ENCODE data around the gene SMIM3.

The SMIM3 gene

DNA sequence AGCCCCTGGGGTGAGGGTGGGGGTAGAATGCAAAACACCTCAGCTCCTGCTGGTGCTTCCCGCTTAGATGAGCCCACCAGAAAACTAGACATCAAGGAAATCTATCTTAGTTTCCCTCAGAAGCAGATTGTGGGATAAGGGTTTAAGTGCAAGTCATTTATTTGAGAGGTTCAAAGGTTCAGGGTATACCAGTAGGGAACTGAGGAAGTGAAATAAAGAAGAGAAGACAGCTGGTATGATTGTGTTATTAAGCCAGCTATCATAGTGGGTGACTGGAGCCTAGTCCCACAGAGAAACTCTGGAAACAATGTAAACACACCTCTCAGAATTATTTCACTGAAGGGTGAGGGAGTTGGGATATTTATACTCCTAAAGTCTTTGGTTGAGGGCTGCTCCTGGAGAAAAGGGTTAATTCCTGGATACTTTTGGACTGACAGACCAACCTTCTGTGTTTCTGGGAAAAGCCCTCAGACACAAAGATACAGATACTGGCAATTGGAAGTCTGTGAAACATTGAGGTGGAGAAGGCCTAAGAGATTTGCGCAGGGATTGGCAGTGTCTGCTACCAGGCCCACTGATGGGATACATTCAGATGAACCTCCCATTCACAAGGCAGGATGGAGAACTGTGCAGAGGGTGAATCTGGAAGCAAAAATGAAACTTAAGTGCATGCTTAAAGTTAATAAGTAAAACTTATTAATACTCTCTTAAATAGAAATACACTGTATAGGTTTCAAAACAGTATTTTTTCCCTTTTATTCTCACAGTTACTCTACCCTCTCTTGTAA is 13.4 kb upstream of the SMIM3 start:
- no peak for DNase-seq (ENCODE audit: low read depth in 4 of 4, low spot score in 1 of 4)

DNA sequence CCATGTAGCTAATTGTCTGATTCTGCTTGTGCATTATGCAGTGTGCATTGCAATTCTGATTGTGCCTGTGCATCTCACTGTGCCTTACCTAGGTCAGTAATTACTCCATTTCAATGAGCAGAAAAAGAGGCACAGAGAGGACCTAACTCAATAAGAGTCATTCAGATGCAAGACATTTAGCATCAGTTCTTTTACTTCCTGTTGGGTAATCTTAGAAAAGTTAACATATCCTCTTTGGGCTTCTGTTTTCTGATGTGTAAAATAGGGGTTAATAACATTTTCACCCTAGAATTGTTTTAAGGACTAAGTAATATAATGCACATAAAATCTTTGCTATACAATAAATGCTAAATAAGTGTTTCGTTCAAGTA is 12.8 kb upstream of the SMIM3 start:
- DNase-seq (ENCODE audit: low read depth in 4 of 4, low spot score in 1 of 4) = no peak

DNA sequence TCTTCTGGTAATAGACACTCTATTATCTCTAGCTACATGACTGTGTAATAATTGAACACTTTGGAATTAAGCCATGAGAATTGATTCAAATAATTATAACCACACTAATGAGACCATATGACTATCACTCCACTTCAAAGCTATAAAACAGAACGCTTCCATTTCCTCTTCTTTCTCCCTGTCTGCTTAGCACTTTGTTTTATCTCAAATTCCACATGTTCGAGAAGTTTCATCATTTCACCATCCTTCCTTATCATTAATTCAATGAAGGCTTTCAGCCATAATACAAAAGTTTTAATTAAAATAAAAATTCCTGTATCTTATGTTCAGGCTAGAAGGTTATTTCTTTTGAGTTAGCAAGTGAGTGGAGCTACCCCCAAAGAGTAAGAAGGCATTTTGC is 12.3 kb upstream of the SMIM3 start:
- no peak for DNase-seq (ENCODE audit: low read depth in 4 of 4, low spot score in 1 of 4)

DNA sequence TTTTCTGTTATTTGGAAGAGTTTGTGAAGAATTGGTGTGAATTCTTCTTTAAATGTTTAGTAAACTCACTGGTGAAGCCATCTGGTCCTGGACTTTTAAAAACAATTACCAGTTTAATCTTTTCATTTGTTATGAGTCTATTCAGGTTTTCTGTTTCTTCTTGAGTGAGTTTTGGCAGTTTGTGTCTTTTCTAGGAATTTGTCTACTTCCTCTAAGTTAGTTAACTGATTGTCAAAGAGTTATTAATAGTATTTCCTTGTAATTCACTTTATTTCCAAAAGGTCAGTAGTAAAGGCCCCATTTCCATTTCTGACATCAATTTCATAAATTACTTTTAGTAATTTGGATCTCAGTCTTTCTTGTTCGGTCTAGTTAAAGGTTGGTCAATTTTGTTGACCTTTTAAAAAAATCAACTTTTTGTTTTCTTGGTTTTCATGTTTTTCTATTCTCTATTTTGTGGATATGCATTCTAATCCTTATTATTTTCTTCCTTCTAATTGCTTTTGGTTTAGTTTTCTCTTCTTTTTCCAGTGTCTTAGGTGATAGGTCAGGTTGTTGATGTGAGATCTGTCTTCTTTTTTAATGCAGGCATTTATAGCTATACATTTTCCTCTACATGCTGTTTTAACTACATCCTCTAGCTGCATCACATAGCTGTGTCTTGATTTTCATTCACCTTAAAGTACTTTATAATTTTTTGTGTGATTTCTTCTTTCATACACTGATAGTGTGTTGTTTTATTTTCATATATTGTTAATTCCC is 7.3 kb upstream of the SMIM3 start:
- no peak for DNase-seq (ENCODE audit: low read depth in 4 of 4, low spot score in 1 of 4)

DNA sequence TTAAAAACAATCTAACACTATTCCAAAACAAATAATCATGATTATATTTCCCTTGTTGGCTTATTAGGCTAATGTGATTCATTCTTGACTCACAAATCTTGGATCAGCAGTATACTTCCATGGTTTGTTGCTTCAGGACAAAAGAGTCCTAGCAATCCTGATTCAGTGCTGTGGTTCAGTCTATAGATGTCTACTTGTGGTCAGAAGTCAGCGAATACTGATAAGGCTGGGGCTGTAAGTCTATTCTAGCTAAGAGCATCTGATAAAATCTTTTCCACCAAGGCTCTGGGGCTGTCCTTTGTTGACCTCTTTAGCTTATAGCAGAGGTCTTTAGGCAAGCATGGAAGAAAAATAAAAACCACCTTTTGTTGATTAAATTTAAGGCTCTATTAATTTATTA is 4.4 kb upstream of the SMIM3 start:
- DNase-seq (ENCODE audit: low read depth in 4 of 4, low spot score in 1 of 4) = no peak

DNA sequence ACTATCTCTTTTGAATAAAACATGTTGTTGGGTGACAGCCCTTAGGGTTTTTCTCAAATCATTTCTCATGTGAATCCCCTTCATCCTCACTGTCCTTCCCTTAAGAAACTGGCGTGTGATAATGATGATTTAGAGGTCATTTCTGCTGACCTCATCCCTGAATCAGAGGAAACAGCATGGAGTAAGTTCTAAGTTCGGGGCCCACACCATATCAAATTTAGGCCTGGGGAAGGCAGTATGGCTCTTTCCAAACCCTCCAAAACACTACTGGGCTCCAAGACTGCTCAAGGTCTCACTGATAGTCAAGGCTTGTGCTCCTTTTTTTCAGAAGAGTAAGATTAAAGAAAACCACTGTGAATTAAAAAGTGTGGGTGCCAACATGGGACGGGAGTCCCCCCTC is 872 bp upstream of the SMIM3 start:
- DNase-seq (ENCODE audit: low read depth in 4 of 4, low spot score in 1 of 4) = no peak

DNA sequence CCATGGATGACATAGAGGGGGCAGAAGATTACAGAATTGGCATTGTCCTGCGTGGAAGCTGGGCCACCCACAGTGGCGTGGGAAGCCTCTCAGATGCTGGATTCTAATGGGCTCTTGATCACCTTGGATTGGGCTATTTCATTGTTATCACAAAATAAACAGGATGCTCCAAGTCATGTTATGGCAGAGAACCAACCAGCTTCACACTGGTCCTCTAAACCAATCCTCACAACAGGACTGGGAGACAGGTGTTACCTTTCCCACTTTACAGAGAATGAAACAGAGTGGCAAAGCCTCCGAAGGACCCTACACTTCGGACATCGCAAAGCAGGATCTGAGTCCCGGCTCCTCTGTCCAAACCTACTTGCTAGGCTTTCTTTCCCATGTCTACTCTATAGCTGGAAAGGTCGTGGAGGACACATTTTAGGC is 455 bp upstream of the SMIM3 start:
- no peak for DNase-seq (ENCODE audit: low read depth in 4 of 4, low spot score in 1 of 4)

DNA sequence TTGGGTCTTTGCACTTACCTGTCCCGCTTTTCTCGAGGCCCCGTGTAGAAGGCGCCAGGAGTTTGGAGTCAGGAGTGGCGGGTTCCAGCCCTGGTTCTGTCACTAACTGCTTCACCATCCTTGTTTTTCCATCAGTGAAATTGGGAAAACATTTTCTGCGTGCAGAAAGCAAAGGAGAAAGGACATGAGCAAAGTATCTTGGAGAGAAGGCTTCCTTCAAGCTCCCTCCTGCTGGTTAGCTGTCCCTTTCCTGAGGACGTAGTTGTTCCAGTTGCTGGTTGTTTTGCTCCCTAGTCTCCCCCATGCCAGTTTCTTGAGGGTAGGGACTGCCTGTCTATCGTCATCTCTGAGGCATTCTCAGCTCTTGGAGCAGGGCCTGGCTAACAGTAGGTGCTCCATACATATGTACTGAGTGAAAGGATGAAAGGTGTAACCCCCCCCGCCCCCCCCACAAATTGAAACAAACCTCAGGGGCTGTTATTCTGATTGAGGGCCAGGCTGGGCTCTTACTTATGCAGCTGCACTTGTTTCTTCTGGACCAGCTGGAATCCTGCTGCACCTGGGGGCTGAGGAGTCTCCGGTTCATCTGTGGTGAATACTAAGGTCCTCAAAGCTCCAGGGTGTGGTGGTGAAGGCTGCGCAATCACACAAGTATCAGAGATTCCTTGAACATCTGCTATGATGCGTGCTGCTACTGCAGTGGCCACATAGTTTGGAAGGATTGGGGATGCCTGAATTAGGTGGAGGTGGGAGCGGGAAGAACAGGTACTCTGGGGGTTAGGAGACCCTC is 1.0 kb downstream of the SMIM3 start:
- DNase-seq (ENCODE audit: low read depth in 4 of 4, low spot score in 1 of 4) = no peak

DNA sequence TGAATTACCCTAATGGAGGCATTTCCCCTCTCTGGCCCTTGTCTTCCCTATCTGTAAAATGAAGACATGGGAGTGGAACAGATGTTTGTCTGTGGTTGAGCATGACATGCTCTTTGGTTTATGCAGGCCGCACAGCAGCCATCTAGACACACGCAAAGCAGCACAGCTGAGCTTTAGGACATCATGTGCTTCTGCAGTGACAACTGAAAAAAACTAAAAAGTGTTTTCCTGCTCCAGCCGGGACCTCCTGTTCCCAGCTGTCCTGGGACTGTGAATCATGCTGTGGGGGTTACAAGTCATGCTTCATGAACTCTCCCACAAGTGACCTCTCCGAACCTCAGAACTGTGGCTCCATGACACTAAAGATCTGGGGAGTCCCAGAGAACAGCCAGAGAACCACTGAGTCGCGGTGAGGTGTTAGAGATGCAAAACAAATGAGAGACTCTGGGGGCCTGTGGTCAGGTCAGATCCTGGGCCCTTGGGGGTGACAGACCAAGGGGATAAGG is 1.7 kb downstream of the SMIM3 start:
- no peak for DNase-seq (ENCODE audit: low read depth in 4 of 4, low spot score in 1 of 4)

DNA sequence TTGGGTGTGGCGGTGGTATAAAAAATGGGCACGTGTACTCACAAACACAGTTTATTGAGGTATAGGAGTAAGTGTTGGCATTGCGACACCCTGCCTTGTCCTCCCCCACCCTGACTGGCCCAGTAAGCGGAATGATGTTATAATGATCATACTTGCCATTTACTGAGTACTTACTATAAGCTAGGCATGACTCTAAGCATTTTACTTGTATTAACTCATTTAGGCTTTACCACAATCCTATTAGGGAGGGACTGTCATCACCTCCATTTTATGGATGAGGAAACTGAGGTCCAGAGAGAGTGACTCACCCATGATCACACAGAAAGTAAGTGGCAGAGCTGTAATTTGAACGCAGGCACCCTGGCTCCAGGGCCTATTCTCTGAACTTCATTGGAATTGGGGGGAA is 2.3 kb downstream of the SMIM3 start:
- no peak for DNase-seq (ENCODE audit: low read depth in 4 of 4, low spot score in 1 of 4)

DNA sequence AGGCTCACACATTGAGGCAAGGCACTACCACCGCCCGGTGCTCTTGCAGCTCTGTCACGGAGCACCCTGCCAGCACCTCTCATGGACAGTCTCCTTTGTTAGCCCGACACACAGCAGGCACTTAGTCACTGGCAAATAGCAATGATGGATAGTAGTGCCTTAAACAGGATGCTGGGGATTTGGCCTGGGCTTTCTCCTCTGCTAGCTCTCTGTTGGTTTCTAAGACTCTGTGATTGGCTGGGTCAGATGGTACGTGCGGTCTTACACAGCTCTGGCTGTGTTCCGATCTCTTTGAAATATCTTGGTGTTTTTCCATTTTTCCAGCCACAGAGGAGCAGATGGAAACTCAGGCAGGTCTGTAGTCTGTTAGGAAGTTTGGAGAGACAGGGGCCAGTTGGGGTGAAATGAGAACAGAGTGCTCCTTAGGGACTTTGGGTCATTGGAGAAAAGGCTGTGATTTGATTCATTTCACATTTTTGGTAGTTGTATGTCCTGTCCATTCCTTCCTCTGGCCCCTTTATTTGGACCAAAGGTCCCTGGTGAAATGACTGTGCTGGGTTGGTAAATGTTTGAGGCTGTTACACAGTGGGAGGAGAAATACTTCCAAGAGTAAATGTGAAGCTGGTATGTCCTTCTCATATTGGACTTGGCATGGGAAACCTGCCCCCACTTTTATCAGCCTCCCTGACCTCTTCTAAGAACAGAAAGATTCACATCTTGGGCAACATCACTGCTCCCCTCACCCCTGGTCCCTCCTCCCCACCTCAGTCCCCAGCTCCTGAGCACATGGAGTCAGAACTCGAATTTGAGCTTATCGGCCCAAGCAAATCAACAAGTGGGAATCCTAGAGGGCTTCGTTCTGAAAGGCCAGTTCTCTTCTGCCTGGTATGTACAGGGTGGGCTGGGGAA is 3.4 kb downstream of the SMIM3 start:
- DNase-seq (ENCODE audit: low read depth in 4 of 4, low spot score in 1 of 4) = no peak

DNA sequence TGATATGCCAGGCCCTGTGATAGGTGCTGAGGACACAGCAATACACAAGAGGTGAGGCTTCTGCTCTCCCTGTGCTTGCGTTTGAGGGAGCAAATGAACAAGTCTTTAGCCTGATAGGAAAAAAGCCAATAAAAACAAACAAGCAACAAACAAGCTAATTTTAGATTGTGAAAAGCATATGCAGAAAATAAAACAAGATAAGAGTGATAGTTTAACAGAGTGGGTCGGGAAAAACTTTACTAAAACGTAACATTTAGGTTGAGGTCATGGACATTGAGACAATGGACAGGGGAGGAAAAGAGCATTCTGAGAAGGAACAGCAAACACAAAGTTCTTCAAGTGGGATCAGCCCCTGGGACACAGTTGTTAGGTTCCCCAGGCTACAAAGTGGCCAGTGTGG is 4.3 kb downstream of the SMIM3 start:
- DNase-seq (ENCODE audit: low read depth in 4 of 4, low spot score in 1 of 4) = no peak

DNA sequence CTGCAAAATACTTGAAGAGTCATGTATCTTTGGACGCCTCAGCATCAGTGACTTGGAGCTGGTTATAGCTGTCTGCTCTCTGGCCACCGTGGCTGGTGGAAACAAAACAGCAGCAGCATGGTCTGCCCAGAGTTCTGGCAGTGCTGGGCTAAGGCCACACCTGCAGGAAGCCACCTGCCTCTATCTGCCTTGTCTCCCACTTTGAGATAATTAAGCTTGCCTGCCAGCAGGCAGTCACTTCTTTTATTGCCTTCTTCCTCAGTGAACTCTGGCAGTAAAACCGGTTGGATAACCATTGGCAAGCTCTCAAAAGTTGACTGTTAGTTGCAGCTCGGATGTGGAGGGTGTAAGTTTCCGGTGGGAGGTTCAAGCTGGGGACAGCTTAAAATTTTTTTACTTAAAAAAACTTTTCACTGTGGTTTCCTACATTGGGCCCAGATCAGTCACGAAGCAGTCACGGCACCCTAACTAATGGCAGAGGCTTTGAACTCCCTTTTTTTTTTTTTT is 4.9 kb downstream of the SMIM3 start:
- peak in 2 of 4 experiments; percentile 42 to 53 for DNase-seq (ENCODE audit: low read depth in 4 of 4, low spot score in 1 of 4)

DNA sequence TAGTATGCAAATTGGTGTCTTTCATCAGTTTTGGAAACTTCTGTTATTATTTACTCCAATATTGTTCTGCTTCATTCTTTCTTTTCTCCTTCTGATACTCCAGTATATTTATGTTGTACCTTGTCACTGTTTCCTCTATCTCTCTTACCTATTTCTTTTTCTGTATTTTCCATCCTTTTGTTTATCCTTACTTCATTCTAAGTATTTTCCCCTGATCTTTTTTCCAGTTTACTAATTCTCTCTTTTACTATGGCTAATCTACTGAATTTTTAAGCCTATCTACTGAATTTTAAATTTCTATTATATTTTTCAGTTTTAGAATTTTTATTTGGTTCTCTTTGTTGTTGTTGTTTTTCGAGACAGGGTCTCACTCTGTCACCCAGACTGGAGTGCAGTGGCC is 7.4 kb downstream of the SMIM3 start:
- DNase-seq (ENCODE audit: low read depth in 4 of 4, low spot score in 1 of 4) = no peak

DNA sequence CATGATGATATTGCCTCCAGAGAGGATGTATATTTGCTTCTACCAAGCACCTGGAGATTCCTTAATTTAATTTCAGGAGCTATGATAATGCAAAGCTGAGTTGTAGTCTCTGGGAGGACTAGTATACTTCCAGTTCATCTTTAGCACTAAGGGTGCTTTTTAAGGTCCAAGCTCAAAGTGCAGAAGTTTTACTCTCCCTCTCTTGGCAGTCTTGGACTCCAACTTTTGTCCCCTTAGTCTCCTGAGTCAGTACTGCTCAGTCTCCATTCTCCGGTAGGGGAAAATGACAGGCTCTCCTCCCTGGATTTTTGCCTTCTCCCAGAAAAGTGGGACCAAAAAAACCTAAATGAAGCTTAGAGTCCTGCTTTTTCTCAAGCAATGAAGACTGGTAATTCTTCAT is 8.3 kb downstream of the SMIM3 start:
- DNase-seq (ENCODE audit: low read depth in 4 of 4, low spot score in 1 of 4) = no peak

DNA sequence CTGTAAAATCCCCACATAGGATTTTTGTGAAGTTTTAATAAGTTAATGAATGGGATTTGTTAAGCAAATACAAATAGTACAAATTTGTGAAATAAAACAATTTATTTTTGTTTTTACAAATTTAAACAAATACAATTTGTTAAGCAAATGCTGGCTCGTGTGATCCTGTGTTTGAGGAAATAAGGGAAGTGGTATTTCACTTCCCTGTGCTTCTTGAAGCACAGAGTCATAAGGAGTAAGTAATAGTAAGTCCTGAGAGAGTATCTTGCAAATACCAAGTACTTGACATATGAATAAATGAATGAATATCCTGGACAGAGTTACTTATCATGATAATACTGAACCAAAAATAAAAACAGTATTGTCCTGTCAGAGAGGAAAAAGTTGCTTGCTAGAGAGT is 9.1 kb downstream of the SMIM3 start:
- DNase-seq (ENCODE audit: low read depth in 4 of 4, low spot score in 1 of 4) = no peak

DNA sequence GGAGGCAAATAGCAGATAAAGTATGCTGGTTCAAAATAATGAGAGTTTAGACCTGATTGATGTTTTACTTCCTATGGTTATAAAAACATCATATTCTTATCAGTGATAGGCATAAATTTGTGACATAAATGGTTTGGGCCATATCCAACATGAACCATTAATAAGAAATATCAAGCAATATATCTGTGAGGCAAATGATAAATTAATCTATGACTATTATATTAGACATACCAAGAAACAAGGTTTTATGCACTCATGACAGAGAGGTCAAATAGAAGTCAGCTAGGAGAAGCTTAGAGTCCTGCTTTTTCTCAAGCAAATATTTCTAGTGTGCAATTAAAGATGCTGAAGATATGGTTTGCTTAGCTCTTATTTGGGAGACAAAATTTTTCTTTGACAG is 10.4 kb downstream of the SMIM3 start:
- no peak for DNase-seq (ENCODE audit: low read depth in 4 of 4, low spot score in 1 of 4)

DNA sequence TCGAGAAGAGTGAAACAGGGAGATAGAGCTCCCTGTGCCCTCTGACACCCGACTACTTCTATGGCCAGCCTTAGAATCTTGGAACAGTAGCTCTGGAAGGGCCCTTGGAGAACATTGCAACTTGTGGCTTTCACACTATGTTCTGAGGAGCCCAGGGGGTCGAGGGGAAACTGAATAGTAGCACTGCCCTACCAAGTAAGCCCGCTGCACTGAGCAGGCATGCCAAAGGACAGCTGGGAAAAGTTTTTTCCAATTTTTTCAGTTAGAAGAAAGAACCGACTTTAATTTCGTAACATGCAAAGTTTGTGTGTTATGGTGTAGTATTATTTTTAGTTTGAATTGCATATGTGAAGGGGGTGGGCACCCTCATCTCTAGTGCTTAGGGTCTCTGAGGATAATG is 10.9 kb downstream of the SMIM3 start:
- no peak for DNase-seq (ENCODE audit: low read depth in 4 of 4, low spot score in 1 of 4)

DNA sequence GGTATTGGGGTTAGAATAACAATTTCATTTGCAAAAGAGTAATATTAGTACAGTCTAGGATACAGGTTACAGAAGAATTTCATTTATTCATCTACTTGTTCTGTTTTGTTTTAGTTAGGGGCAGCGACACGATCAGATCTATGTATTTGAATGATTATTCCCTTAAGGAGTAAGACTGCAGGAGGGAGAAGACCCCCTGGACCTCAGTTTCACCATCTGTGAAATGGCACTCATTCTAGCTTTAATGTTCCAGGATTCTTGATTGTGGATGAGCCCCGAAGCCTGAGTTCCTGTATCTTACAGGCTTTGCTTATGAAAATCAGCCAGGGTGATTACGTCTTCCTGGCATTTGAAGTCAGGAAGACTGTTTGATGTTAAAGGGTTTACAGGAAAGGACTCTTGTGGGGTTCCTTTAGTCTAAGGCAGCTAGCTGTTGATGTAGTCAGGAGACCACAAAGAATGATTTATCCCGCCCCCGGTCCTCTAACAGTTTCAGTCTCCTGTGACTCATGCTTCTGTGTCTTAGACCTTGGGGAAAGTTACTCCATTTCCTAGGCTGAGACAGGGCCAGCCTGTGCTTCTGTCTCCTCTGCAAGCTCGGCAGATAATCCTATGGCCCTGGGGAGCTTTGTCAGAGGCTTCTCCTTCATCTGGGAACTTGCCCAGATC is 11.5 kb downstream of the SMIM3 start:
- DNase-seq (ENCODE audit: low read depth in 4 of 4, low spot score in 1 of 4) = peak in 2 of 4 experiments; percentile 56 to 69

DNA sequence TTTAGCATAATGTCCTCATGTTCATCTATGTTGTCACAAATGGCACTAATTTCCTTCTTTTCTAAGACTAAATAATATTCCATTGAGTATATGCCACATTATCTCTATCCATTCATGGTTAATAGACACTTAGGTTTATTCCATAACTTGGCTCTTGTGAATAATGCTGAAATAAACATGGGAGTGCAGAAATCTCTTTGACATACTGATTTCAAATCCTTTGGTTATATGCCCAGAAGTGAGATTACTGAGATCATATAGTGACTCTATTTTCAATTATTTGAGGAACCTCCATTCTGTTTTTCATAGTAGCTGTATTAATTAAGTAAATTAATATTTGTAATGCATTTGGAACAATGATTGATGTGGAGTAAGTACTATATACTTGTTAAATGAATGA is 13.0 kb downstream of the SMIM3 start:
- DNase-seq (ENCODE audit: low read depth in 4 of 4, low spot score in 1 of 4) = no peak

Measured in stimulated activated CD4-positive, alpha-beta T cell treated with anti-CD3 and anti-CD28 coated beads, Interleukin-1b, Interleukin-23, amount 100 ng/mL, for 24 hours (primary cell).